Activated CD8-positive, alpha-beta T cell treated with anti-CD3 and anti-CD28 coated beads, Interleukin-2, amount 10 ng/mL, durations not matched to agents 7 days and 5 days (primary cell): ENCODE measurements around the gene DNAH9. TPM values are rescaled to one million over a fixed set of nuclear protein-coding genes. Genes with fewer than 3 reads are reported as not detected.
A peak's percentile ranks its signal among the peaks of the same experiment; 100 is the strongest.

Source experiments
- ATAC-seq: fragments of 150-1000 bp; cut with Tn5 transposase; one replicate; pipeline ENCODE4 v1.10.0; 2021; ENCODE audit warnings: moderate library complexity
- CTCF ChIA-PET: fragments of 350-600 bp; sonication (Branson Sonifier 250); formaldehyde crosslinking; loops from one replicate; lab custom pipeline; 2021; ENCODE audit warnings: antibody characterized with exemption; lab: Charles Lee
- POLR2A ChIA-PET: fragments of 350-600 bp; sonication (Branson Sonifier 250); formaldehyde crosslinking; loops from one replicate; lab custom pipeline; 2021; ENCODE audit warnings: antibody characterized with exemption; lab: Charles Lee
- DNase-seq: peaks from one replicate; pipeline ENCODE4 v3.0.0-alpha.2; 2020
- H3K27ac Mint-ChIP-seq: one replicate; pipeline ENCODE4 v1.8.0; 2021; ENCODE audit warnings: mild to moderate bottlenecking, mixed read lengths
- H3K27me3 Mint-ChIP-seq: one replicate; pipeline ENCODE4 v1.8.0; 2021; ENCODE audit warnings: low read depth, mixed read lengths
- H3K36me3 Mint-ChIP-seq: one replicate; pipeline ENCODE4 v1.8.0; 2021; ENCODE audit warnings: low read depth, mixed read lengths
- H3K4me1 Mint-ChIP-seq: one replicate; pipeline ENCODE4 v1.8.0; 2021; ENCODE audit warnings: low read depth, mixed read lengths
- H3K4me3 Mint-ChIP-seq: one replicate; pipeline ENCODE4 v1.8.0; 2021; ENCODE audit warnings: mild to moderate bottlenecking, mixed read lengths
- H3K9me3 Mint-ChIP-seq: one replicate; pipeline ENCODE4 v1.8.0; 2022; ENCODE audit warnings: mixed read lengths; ENCODE audit not compliant: insufficient read depth
- total RNA-seq, 2 experiments: library from RNA; stranded (reverse); gene quantifications; one replicate each; pipeline ENCODE4 v1.2.3, GENCODE V29; 2021

Gene DNAH9
- not detected for total RNA-seq

- ChIA-PET CTCF (no interaction called here), POLR2A (no interaction called here)
- H3K27ac Mint-ChIP-seq: no peak within 1 kb of the TSS
- H3K27me3 Mint-ChIP-seq: peaks cover 9% of the 10 kb centered on the region
- DNase-seq: peak; percentile 25
- no peaks in the 10 kb centered on the region for H3K4me1 Mint-ChIP-seq
- no peak within 1 kb of the TSS for H3K4me3 Mint-ChIP-seq
- H3K9me3 Mint-ChIP-seq: no peaks in the 10 kb centered on the region
- no peaks in the 10 kb centered on the region for H3K36me3 Mint-ChIP-seq
- no peak for ATAC-seq
These were observed at the start of gene DNAH9 for GRCh38 chr17:11598274-11599221. TSS of gene DNAH9 (plus strand) at chr17:11598470. CDS start at chr17:11598499, 29 bp downstream.

- CTCF ChIA-PET: no interaction called here
- POLR2A ChIA-PET: no interaction called here
- no peaks in the 10 kb centered on the region for H3K27me3 Mint-ChIP-seq
- no peaks in the 10 kb centered on the region for H3K36me3 Mint-ChIP-seq
- H3K27ac Mint-ChIP-seq: no peak overlapping the region
- ATAC-seq: no peak
- no peak for DNase-seq
- H3K9me3 Mint-ChIP-seq: no peaks in the 10 kb centered on the region
- H3K4me3 Mint-ChIP-seq: no peak overlapping the region
- H3K4me1 Mint-ChIP-seq: no peaks in the 10 kb centered on the region
These were observed 47.8 kb upstream of the DNAH9 start for GRCh38 chr17:11550431-11550830.

- Mint-ChIP-seq H3K4me1 (no peaks in the 10 kb centered on the region), H3K4me3 (no peak overlapping the region), H3K27me3 (no peaks in the 10 kb centered on the region), H3K27ac (no peak overlapping the region), H3K9me3 (no peaks in the 10 kb centered on the region), H3K36me3 (no peaks in the 10 kb centered on the region)
- ATAC-seq (no peak), DNase-seq (no peak)
- ChIA-PET POLR2A (no interaction called here), CTCF (no interaction called here)
These were observed 46.8 kb upstream of the DNAH9 start for GRCh38 chr17:11551442-11551841.

- no peak for DNase-seq
- H3K27me3 Mint-ChIP-seq: no peaks in the 10 kb centered on the region
- H3K4me3 Mint-ChIP-seq: no peak overlapping the region
- no peak for ATAC-seq
- POLR2A ChIA-PET: no interaction called here
- H3K36me3 Mint-ChIP-seq: no peaks in the 10 kb centered on the region
- H3K4me1 Mint-ChIP-seq: no peaks in the 10 kb centered on the region
- no peaks in the 10 kb centered on the region for H3K9me3 Mint-ChIP-seq
- CTCF ChIA-PET: no interaction called here
- no peak overlapping the region for H3K27ac Mint-ChIP-seq
These were observed 45.1 kb upstream of the DNAH9 start for GRCh38 chr17:11553135-11553534.

GRCh38 chr17:11554042-11554441, 44.2 kb upstream of the DNAH9 start:
- H3K4me1 Mint-ChIP-seq: no peaks in the 10 kb centered on the region
- ChIA-PET CTCF (no interaction called here), POLR2A (no interaction called here)
- no peaks in the 10 kb centered on the region for H3K27me3 Mint-ChIP-seq
- ATAC-seq (no peak), DNase-seq (no peak)
- no peak overlapping the region for H3K4me3 Mint-ChIP-seq
- H3K27ac Mint-ChIP-seq: no peak overlapping the region
- no peaks in the 10 kb centered on the region for H3K36me3 Mint-ChIP-seq
- H3K9me3 Mint-ChIP-seq: no peaks in the 10 kb centered on the region

- POLR2A ChIA-PET: no interaction called here
- Mint-ChIP-seq H3K36me3 (no peaks in the 10 kb centered on the region), H3K4me3 (no peak overlapping the region), H3K27me3 (no peaks in the 10 kb centered on the region), H3K27ac (no peak overlapping the region), H3K4me1 (no peaks in the 10 kb centered on the region), H3K9me3 (no peaks in the 10 kb centered on the region)
- DNase-seq: no peak
- CTCF ChIA-PET: no interaction called here
- no peak for ATAC-seq
These were observed 43.7 kb upstream of the DNAH9 start for GRCh38 chr17:11554542-11554941.

GRCh38 chr17:11555530-11555929, 42.7 kb upstream of the DNAH9 start:
- no peak overlapping the region for H3K4me3 Mint-ChIP-seq
- DNase-seq (no peak), ATAC-seq (no peak)
- H3K27me3 Mint-ChIP-seq: no peaks in the 10 kb centered on the region
- CTCF ChIA-PET: no interaction called here
- H3K36me3 Mint-ChIP-seq: no peaks in the 10 kb centered on the region
- no peak overlapping the region for H3K27ac Mint-ChIP-seq
- no peaks in the 10 kb centered on the region for H3K4me1 Mint-ChIP-seq
- H3K9me3 Mint-ChIP-seq: no peaks in the 10 kb centered on the region
- POLR2A ChIA-PET: no interaction called here

- POLR2A ChIA-PET: no interaction called here
- Mint-ChIP-seq H3K27me3 (no peaks in the 10 kb centered on the region), H3K4me3 (no peak overlapping the region), H3K27ac (no peak overlapping the region), H3K4me1 (no peaks in the 10 kb centered on the region), H3K9me3 (no peaks in the 10 kb centered on the region), H3K36me3 (no peaks in the 10 kb centered on the region)
- CTCF ChIA-PET: no interaction called here
- ATAC-seq (no peak), DNase-seq (no peak)
These were observed 40.4 kb upstream of the DNAH9 start for GRCh38 chr17:11557727-11558452.

- Mint-ChIP-seq H3K27ac (no peak overlapping the region), H3K27me3 (no peaks in the 10 kb centered on the region), H3K4me1 (no peaks in the 10 kb centered on the region), H3K36me3 (no peaks in the 10 kb centered on the region), H3K4me3 (no peak overlapping the region), H3K9me3 (no peaks in the 10 kb centered on the region)
- ChIA-PET CTCF (no interaction called here), POLR2A (no interaction called here)
- no peak for ATAC-seq
- DNase-seq: no peak
These were observed 39.5 kb upstream of the DNAH9 start for GRCh38 chr17:11558681-11559234.

GRCh38 chr17:11559601-11560000, 38.7 kb upstream of the DNAH9 start:
- POLR2A ChIA-PET: no interaction called here
- no peaks in the 10 kb centered on the region for H3K27me3 Mint-ChIP-seq
- no peak overlapping the region for H3K27ac Mint-ChIP-seq
- H3K9me3 Mint-ChIP-seq: no peaks in the 10 kb centered on the region
- no peak overlapping the region for H3K4me3 Mint-ChIP-seq
- CTCF ChIA-PET: no interaction called here
- H3K4me1 Mint-ChIP-seq: no peaks in the 10 kb centered on the region
- DNase-seq (no peak), ATAC-seq (no peak)
- H3K36me3 Mint-ChIP-seq: no peaks in the 10 kb centered on the region

- H3K27ac Mint-ChIP-seq: no peak overlapping the region
- POLR2A ChIA-PET: no interaction called here
- no peak for ATAC-seq
- no peaks in the 10 kb centered on the region for H3K27me3 Mint-ChIP-seq
- no peaks in the 10 kb centered on the region for H3K36me3 Mint-ChIP-seq
- H3K4me3 Mint-ChIP-seq: no peak overlapping the region
- CTCF ChIA-PET: no interaction called here
- H3K9me3 Mint-ChIP-seq: no peaks in the 10 kb centered on the region
- no peak for DNase-seq
- no peaks in the 10 kb centered on the region for H3K4me1 Mint-ChIP-seq
These were observed 37.0 kb upstream of the DNAH9 start for GRCh38 chr17:11561281-11561680.

GRCh38 chr17:11561702-11562101, 36.6 kb upstream of the DNAH9 start:
- H3K36me3 Mint-ChIP-seq: no peaks in the 10 kb centered on the region
- H3K4me1 Mint-ChIP-seq: no peaks in the 10 kb centered on the region
- no peak overlapping the region for H3K27ac Mint-ChIP-seq
- no peak for ATAC-seq
- no peak for DNase-seq
- ChIA-PET CTCF (no interaction called here), POLR2A (no interaction called here)
- H3K9me3 Mint-ChIP-seq: no peaks in the 10 kb centered on the region
- no peaks in the 10 kb centered on the region for H3K27me3 Mint-ChIP-seq
- no peak overlapping the region for H3K4me3 Mint-ChIP-seq
